Stimulated activated CD8-positive, alpha-beta memory T cell treated with anti-CD3 and anti-CD28 coated beads, Interleukin-15, amount 100 ng/mL, for 1 hour (primary cell): Measurements from ENCODE around the gene SMIM45.
"Not testable (repeated sequence)": the region's sequence is repeated elsewhere in the genome, so short reads cannot be mapped to it uniquely, and the experiment has no call there.

Source experiments
- DNase-seq: peaks from one replicate; pipeline ENCODE4 v3.0.0-alpha.2; 2020; ENCODE audit warnings: low read depth

The SMIM45 gene

DNA sequence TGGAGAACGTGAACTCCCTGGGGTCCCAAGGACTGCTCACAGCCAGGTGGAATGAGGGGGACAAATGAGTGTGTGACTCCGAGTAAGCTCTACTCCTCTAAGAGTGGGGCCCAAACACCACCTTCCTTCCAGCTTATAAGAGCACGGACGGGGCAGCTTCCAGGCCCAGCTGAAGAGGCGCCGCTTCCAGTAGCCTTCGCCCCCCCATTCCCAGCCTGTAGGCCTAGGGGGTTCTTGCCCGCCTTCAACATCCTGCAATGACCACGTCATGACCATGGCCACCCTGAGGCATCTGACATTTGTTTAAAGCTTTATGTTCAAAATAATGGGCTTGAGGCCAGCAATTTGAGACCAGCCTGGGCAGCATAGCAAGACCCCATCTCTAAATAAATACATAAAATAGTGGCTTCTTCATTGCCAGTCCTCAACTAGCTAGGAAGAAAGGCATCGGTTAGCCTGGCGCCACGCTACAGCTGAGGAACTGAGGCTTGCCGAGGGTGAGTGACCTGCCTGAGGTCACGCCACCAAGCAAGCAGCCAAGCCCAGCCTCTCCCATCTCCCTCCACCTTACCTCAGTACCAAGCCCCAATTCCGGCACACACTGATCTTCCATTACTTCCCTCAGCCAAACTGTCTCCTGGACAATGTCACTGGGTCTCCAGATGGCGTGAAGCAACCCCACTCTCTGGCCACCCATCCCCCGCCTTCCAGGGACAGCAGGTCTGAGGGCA, 17.5 kb upstream of the SMIM45 start:
- no peak for DNase-seq

DNA sequence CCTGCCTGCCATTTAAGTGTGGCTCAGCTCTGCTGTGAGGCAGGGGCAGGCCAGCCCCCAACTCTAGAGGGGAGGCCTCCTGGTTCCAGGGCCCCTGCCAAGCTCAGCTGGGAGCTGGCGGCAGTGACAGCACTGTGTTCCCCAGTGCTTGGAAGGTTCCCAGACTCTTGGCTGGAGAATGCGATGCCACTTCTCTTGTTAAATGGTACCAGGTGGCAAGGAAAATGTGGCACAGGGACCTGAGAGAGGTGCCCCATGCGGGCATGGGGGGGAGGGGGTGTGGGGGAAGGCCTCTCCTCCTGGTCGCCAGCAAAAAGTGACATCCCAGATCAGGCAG, 17.0 kb upstream of the SMIM45 start:
- DNase-seq, result no peak

DNA sequence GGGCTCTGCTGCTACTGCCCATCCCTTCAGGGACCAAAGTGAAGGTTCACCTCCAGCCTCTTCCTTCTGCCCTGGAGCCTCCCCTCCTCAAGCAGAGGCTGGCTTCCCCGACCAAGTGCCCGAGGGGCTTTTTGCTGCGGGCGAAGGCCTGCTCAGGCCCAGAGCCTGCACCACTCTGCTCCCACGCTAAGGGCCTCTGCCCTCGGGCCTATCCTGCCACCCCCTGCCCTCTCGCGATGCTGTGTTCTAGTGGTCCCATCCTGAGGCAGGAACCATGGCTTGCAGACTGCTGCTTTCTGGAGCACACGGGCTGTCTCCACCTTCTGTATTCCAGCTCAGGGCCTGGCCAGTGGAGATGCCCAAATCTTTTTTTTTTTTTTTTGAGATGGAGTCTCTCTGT, 16.4 kb upstream of the SMIM45 start:
- DNase-seq, result no peak

DNA sequence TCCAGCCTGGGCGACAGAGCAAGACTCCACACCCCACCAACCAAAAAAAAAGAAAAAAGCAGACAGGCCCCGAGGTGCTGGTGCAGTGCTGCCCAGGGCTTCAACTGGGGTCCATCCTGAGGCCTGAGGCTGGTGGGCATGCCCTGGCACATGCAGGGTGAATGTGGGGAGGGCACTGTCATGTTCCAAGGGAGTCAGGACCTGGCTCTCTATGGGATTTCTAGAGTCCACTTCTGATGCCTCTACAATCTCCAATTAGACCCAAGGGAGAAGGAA, 15.1 kb upstream of the SMIM45 start:
- no peak for DNase-seq

DNA sequence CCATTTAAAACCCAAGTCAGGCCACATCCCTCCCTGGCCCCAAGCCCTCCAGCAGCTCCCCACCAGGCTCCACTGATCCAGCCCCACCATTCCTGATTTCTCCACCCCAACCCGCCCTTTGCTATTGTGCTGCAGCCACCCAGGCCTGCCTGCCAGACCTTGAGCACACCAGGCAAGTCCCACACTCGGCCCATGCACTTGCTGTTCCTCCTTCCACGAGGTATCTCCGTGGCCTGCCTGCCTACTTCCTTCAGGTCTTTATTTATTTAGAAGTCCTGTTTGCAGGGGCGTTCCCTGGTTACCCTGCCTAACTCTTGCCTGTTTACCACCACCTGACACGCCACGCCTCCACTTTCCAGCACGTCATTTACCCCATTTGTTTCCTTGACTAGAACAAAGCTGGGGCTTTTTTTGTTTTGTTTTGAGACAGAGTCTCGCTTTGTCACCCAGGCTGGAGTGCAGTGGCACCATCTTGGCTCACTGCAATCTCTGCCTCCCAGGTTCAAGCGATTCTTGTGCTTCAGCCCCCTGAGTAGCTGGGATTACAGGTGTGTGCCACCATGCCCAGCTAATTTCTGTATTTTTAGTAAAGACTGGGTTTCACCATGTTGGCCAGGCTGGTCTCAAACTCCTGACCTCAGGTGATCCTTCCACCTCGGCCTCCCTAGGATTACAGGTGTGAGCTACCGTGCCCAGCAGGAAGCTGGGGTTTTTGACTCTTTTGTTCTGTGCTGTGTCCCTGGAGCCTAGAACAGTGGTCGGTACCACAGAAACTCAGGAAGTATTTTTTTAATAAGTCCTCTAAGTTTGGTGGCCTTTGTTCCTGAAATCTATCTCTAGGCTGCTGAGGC, 11.7 kb upstream of the SMIM45 start:
- peak; percentile 93 for DNase-seq

DNA sequence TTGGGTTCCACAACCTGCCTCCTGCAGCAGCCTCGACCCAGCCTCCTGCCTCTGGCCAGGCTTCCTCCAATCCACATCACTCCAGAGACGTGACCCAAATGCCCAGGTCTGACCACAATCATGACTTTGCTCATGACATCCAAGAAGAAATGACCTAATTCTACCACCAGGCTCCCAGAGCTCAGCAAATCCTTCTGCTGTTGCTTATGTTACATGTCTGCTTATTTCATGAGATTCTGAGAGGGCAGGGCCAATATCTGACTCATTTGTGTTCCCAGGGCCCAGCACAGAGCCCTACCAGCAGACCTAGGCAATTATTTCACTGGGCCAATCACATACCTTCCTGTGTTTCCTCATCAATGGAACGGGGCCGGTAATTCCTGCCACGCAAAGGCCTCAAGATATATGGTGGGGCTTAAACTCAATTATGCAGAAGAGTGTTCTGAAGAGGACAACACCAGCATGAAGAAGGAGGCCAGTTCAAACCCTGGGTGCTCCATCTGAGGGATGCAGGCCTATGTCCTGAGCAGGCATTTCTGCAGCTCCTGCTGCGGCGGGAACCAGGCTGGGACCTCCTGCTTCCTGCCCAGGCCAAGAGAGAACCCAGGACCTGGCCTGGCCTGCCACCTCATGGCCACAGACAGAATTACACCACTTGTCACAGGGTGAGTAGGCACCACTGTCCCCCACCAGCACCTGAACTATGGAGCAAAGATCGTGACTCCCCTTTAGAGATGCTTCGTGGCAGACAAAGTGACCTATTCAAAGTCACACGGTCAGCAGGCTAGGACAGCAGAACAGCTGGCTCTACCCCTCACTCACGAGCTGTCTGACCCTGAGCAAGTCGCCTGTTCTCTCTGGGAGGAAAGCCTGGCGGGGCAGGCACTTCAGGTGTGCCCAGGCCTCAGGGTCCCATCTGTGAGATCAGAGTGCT, 10.9 kb upstream of the SMIM45 start:
- DNase-seq, result peak; percentile 82

DNA sequence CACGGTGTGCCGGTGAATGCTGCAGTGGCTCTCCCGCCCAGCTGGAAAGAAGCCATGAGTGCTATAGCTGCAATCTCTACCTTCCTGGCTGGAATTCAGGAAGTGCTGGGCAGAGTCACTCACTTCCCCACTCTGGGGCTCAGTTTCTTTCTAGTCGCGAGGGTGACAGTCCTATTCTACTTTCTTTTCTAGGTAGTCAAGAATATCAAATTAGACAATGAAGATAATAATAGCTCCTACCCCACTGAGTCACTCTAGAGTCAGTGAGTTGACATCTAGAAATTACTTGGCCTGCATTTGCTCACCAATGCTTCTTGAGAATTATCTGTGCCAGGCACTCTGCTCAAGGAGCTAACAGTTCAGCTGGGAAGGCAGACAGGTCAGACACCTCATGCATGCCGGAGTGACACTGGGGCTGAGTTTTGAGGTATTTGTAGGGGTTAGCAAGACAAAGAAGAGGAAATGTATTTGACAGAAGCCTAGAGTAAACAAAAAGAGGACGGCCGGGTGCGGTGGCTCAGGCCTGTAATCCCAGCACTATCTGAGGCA, 8.2 kb upstream of the SMIM45 start:
- DNase-seq, result no peak

DNA sequence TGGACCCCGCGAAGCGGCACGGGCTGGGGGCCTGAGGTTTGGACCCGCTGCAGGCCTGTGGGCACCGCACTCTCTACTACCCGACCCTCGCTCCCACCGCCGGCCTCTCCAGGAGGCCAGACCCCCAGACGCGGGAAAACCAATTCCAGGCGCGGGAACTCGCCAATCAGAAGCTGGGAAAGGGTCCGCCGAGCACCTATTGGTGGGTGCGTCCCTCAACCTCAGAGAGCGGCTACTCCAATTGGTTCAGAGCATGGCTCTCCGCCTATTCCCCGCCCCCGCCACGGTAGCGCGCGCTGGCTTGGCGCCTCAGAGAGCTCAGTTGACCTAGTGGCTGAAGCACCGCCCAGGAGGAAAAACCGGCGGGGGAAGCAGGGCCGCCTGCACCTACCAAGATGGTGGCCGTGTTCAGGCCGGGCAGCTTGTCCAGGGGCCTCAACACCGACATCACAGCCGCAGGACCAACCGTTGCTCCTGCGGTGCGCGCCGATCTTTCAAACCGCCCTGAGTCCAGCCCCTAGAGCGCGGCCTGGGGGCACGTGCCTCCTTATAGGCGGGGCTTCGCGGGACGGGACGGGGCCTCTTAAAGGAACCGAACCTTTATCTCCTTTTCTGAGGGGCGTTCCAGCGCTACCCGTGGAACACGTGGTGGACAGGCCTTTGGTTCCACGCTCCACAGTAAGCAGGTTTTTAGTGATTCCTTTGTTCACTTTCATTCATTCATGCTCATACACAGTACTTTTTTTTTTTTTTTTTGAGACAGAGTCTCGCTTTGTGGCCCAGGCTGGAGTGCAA, 5.1 kb upstream of the SMIM45 start, which contains the start of gene CENPM:
TSS of gene CENPM (minus strand) at position 524 of the 795 bp plus-strand sequence. CDS start at position 448, 76 bp downstream.
- peak; percentile 71 for DNase-seq

DNA sequence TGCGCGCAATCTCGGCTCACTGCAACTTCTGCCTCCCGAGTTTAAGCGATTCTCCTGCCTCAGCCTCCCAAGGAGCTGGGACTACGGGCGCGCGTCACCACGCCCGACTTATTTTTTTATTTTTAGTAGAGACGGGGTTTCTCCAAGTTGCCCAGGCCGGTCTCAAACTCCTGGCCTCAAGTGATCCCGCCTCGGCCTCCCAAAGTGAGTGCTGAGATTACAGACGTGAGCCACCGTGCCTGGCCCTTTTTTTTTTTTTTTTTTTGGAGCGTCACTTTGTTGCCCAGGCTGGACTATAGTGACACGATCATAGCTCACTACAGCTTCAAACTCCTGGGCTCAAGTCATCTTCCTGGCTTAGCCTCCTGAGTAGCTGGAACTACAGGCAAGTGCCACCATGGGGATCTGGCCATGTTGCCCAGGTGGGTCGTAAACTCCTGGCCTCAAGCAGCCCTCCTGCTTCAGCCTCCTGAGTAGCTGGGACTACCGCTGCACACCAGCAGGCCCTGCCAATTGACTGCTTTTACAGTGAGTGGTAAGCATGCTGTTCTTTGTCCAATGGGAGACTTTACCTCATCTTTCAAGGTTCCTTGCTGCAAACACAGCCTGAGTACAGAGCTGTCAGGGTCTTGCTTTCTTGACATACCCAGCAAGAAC, 4.4 kb upstream of the SMIM45 start:
- no peak for DNase-seq

DNA sequence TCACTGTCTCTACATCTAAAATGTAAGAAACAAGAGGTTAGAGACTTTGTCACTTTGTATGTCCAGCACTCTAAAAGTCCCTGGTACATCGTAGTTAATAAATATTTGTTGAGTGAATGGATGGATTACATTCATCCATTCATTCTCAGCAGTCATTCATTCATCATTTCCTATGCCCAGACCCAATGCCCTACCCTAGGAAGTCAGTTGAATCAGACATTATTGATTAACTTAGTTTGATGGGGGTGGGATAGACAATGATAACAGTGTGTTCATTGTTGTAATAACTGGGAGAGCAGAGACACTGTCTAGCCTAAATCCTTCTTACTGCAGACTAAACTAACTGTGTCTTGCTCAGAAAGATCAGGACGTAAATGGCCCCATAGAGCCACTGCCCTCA, 3.8 kb upstream of the SMIM45 start:
- no peak for DNase-seq

DNA sequence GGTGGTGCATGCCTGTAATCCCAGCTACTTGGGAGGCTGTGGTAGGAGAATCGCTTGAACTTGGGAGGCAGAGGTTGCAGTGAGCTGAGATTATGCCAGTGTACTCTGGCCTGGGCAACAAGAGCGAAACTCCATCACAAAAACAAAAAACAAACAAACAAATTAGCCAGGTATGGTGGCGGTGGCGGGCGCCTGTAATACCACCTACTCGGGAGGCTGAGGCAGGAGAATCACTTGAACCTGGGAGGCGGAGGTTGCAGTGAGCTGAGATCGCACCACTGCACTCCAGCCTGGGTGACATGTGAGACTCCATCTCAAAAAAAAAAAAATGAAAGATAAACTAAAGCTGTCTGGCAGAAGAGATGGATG, 3.0 kb upstream of the SMIM45 start:
- not testable (repeated sequence) for DNase-seq

DNA sequence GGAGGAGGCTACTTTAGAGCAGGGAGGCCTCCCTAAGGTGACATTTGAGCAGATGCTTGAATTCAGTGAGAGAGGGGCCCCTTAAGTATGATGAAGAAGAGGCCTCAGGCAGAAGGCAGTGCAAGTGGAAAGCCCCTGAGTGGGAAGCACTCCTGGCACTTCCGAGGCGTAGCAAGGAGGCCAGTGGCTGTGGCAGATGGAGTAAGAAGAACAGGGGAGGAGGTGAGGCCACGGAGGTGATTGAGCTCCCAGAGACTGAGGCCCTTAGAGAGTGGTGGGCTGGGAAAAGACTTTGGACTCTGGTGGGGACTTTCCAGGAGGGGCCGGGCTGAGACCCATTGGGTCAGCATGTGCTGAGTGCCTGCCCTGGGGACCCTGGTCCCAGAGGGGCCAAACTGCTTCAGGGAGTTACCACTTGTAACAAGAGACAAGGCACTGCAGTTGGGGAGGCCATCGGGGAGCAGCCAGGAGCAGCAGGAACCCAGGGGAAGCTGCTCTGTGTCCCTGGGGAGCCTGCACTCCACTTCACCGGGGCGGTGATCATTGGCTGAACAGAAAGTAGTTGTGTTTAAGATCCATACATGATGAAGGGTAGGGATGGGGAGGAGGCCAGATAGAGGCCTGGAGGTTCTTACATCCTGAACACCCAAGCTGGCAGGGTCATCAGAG, 2.5 kb upstream of the SMIM45 start:
- no peak for DNase-seq

DNA sequence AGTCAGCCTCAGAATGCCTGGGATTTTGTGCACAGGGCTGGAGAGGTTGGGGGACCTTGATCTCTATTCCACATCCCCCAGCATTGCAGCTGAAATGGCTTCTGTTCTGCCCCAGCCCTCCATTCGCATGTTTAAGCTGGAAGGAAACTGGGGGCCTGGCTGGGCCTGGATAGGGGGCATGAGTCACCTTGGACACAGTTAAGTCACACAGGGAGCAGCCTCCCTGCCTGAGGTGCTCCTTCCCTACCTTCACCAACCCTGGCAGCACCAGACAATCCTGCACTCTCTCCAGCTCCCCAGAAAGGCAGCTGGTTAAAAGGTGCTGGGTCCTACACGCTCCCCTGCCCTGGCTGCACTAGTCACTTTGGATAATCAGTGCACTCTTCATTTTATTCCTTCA, 763 bp downstream of the SMIM45 start:
- no peak for DNase-seq

DNA sequence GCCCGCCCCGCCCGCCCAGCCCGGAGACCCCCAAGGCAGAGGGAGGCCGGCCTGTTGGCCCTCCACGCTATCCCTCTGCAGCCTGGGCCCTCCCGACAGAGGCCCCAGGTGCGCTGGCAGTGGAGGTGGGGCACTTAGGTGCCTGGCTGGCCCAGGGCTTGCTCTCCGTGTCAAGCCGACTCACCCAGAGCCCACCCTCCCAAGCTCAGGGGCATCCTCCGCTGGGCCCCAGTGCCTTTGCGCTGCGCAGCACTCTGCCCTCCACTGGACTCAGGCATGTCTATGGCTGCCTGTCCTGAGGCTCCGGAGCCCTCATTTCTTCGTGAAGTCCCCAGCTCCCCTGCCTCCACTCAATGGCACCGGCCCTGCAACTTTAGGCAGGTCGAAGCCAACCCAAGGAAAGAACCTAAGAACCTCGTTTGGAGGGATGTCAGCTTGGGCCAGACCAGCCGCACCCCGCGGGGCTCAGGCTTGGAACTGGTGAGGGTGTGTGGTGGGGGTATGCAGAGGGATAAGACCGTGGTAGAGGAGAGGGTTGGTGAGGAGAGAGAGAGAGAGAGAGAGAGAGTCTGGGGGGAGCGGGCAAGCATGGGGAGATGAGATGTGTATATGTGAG, 6.1 kb downstream of the SMIM45 start:
- DNase-seq, result no peak

DNA sequence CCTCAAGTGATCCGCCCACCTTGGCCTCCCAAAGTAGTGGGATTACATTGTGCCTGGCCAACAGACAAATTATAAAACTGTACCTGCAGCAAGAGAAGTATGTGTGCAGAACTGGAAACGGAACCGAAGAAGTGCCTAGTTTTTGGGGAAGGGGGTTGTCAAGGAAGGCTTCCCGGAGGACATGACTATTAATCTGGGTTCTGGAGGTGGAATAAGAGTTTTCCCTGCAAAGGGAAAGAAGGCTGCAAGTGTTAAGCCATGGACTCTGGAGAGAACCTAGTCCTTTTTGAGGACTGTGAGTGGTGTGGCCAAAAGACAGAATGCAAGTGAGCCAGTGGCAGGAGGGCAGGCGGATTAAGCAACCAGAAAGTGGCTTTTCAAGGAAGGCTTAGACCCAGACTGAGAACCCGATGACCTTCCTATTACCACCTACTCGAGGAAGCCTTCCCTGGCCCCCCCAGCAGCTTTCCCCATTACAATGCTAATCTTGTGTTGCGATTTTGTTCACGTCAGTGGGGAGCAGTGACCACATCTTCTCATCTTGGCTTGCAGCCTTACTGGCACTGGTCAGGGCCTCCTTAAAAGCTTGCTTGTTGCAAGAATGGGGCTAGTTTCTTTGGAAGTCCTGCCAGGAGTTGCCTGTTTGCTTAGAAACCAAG, 11.6 kb downstream of the SMIM45 start:
- no peak for DNase-seq

DNA sequence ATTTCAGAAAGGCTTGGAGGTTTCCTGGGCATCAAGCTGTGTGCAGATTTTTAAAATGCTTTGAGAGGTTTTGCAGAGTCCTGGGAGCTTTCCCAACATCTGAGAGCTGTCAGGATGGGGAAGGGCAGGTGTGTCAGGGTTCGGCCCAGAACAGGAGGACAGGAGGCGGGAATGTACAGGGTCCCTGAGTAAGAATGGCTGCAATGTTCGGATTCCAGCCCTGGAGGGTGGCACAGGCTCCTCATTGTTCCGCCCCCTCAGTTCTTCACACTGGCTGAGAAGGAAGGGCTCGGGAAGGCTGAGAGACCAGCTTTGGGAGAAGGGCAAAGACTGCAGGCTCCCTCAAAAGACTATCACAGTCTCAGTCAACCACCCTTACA, 12.2 kb downstream of the SMIM45 start:
- DNase-seq, result no peak

DNA sequence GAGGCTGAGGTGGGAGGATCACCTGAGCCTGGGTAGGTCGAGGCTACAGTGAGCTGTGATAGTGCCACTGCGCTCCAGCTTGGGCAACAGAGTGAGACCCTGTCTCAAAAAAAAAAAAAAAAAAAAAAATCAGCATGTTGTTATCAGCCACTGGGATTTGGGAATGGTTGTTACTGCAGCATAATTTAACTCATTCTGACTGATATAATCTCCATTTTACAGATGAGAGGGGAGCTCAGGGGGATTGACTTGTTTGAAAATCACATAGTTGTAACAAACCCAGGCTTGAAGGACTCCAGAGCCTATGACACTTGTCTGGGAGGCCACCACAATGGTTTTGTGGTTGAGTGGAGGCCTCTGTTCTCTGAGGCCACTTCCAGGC, 14.3 kb downstream of the SMIM45 start:
- DNase-seq, result no peak

DNA sequence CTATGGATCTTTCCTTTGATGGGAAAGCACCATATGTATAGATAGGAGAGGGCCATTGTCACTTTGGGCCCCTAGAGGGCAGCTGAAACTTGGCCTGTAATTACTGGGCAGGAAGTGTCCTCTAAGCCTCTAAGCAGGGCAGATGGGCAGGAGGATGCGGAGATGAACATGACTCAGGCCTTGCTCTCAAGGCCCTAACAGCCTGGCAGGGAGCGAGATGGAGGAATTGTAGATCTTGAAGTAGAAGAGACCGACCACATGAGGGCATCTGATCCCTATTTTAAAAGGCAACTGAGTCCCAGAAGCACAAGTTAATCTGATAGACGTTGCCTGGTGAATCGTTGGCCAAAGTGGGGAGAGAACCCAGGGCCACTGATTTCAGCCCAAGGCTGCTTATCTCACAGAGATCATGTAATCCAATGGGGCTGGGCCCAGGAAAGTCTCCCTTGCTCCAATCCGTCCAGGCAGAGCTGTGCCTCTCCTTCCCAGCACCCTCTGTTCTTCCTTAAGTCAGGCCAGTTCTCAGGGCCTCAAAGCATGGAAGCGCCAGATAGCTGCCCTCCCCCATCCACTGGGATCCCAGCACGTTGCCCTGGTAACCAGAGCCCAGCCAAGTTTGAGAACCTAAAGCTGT, 14.8 kb downstream of the SMIM45 start:
- DNase-seq, result no peak

DNA sequence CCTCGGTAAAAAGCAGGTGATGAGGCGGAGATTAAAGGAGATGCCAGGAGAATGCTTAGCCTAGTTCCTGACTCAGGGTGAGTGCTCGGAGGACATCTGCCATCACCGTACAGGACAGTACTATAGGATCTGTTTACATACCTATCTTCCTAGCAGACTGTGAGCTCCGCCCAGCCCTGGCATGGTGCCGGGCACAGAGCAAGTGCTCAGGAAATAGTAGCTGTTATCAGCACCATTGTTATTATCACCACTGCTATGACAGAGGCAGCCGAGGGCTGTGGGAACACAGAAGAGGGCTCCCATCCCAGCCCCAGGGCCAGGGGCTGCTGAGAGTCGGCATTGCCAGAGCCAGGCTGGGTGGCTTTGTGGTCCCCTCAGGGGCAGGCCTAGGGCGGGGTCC, 16.7 kb downstream of the SMIM45 start:
- no peak for DNase-seq
